Peyer's patch (tissue), 4 donors: ENCODE measurements around the gene SLC16A9.

ENCODE experiments used
- CTCF ChIP-seq, 6 experiments: fragments of 450-650 bp in 4 of 6; fragments of 200-600 bp in 2 of 6; sonication (generic) in 1 of 6; IDR thresholded peaks; one replicate each; pipeline ENCODE4 v1.5.1; 2017 to 2019; ENCODE audit warnings: antibody characterized with exemption in 6 of 6, mild to moderate bottlenecking in 3 of 6, moderate library complexity in 1 of 6
- POLR2A ChIP-seq, 2 donors: fragments of 450-650 bp; IDR thresholded peaks; one replicate each; pipeline ENCODE4 v1.5.1; 2017; ENCODE audit warnings: antibody characterized with exemption in 2 of 2, mild to moderate bottlenecking in 2 of 2, moderate library complexity in 2 of 2

- TF ChIP-seq CTCF (IDR thresholded peaks at IDR 0.05) (no peak), POLR2A (IDR thresholded peaks at IDR 0.05) (no peak)
Measured at GRCh38 chr10:59648711-59649201, 60.9 kb downstream of the SLC16A9 start.
